ENCODE data around the gene EXOC3L4. TPM values are rescaled to one million over a fixed set of nuclear protein-coding genes. Genes with fewer than 3 reads are reported as not detected.

EXOC3L4 gene
- polyA plus RNA-seq, 1 donor from 2014 or later = not detected

DNA sequence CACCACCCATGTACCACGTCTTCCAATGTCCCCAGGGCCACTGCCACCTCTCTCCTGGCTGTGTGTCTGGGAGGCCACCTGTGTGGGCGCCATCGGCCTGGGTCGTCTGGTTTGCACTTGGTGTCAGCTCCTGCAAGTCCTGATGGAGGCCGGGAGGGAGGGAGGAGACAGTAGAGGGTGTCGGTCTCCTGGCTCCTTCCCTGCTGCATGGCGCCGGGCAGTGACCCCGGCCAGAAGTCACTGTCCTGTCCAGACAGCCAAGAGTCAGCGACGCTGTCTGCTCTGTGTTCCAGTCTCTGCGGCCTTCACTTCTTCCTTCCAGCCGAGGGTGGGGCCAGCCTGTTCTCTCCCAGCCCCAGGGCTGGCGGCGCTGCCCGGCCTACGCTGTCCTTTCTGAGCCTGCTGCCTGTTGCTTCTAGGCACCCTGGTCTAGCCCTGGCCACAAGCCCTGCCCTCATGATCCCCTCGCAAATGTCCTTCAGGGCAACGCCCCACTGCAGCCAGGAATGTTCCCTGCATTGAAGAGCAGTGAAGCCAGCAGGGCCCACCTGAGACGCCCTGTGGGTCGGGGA, 23.5 kb upstream of the EXOC3L4 start:
- no peak overlapping the region for H2AFZ ChIP-seq (ENCODE audit: low read depth, low read length)
- no peaks in the 10 kb centered on the region for H3K9me2 ChIP-seq (ENCODE audit: insufficient read depth, low read length)
- H3K4me3 ChIP-seq (ENCODE audit: low read length) = no peak overlapping the region
- no peaks in the 10 kb centered on the region for H4K20me1 ChIP-seq (ENCODE audit: insufficient read depth)
- no peak overlapping the region for H3K9ac ChIP-seq (ENCODE audit: low read length)
- no peaks in the 10 kb centered on the region for H3F3A ChIP-seq (ENCODE audit: insufficient read depth, low read length, poor library complexity, severe bottlenecking)
- H3K79me2 ChIP-seq (replicated peaks; ENCODE audit: insufficient read depth, low read length) = no peaks in the 10 kb centered on the region
- TF ChIP-seq MXI1 (conservative IDR thresholded peaks at IDR 0.05; ENCODE audit: poor library complexity, severe bottlenecking) (no peak), TAF1 (IDR thresholded peaks at IDR 0.05; ENCODE audit: low read depth) (no peak), EP300 (conservative IDR thresholded peaks at IDR 0.05; ENCODE audit: poor library complexity, severe bottlenecking) (no peak), POLR2AphosphoS5 (IDR thresholded peaks at IDR 0.05) (no peak)
- no peak overlapping the region for H3K27ac ChIP-seq (ENCODE audit: low read length)
- no peaks in the 10 kb centered on the region for H3K9me3 ChIP-seq (ENCODE audit: low read length)
- no peak overlapping the region for H3K4me2 ChIP-seq (ENCODE audit: low read length)
- H3K36me3 ChIP-seq (ENCODE audit: insufficient read depth, low read length) = no peaks in the 10 kb centered on the region
- no peaks in the 10 kb centered on the region for H3K27me3 ChIP-seq (ENCODE audit: insufficient read depth, low read depth, low read length)

DNA sequence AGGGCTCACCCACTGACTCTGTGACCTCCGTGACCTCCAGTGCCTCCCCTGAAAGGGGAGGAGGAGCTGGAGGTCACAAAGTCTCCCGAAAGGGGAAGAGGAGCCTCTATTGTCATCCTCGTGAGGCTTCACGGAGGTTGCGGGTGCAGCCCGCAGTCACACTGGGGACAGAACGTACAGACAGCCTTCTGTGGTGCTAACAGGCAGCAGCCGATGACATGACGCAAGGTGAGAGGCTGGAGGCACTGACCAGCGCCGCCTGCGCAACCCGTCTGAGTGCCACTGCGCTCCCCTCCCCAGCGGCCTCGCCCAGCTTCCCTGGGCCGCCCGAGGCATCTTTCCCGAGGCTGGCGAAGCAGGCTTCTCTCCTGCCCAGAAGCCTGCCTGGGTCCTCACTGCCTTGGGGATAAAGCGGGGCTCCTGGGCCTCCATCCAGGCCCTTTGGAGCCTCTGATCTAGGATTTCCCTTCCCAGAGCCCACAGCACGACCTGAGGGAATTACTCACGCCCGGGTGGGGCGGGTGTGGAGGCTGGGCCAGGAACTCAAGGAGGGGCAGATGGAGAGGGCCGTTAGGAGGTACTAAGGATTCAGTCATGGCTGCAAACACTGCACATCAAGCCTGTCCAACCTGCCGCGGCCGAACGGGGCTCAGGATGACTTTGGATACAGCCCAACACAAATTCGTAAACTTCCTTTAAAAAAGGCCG, 22.8 kb upstream of the EXOC3L4 start:
- Histone ChIP-seq H3K4me2 (ENCODE audit: low read length) (no peak overlapping the region), H3K27ac (ENCODE audit: low read length) (no peak overlapping the region), H3K36me3 (ENCODE audit: insufficient read depth, low read length) (no peaks in the 10 kb centered on the region), H3K79me2 (replicated peaks; ENCODE audit: insufficient read depth, low read length) (no peaks in the 10 kb centered on the region), H3K9me3 (ENCODE audit: low read length) (no peaks in the 10 kb centered on the region), H4K20me1 (ENCODE audit: insufficient read depth) (no peaks in the 10 kb centered on the region), H3K4me3 (ENCODE audit: low read length) (no peak overlapping the region), H3K9me2 (ENCODE audit: insufficient read depth, low read length) (no peaks in the 10 kb centered on the region), H2AFZ (ENCODE audit: low read depth, low read length) (no peak overlapping the region), H3F3A (ENCODE audit: insufficient read depth, low read length, poor library complexity, severe bottlenecking) (no peaks in the 10 kb centered on the region), H3K27me3 (ENCODE audit: insufficient read depth, low read depth, low read length) (no peaks in the 10 kb centered on the region), H3K9ac (ENCODE audit: low read length) (no peak overlapping the region)
- no peak for TF ChIP-seq RAD21 (conservative IDR thresholded peaks at IDR 0.05)
- TF ChIP-seq TAF1 (IDR thresholded peaks at IDR 0.05; ENCODE audit: low read depth) = no peak
- TF ChIP-seq, protein P1, sequence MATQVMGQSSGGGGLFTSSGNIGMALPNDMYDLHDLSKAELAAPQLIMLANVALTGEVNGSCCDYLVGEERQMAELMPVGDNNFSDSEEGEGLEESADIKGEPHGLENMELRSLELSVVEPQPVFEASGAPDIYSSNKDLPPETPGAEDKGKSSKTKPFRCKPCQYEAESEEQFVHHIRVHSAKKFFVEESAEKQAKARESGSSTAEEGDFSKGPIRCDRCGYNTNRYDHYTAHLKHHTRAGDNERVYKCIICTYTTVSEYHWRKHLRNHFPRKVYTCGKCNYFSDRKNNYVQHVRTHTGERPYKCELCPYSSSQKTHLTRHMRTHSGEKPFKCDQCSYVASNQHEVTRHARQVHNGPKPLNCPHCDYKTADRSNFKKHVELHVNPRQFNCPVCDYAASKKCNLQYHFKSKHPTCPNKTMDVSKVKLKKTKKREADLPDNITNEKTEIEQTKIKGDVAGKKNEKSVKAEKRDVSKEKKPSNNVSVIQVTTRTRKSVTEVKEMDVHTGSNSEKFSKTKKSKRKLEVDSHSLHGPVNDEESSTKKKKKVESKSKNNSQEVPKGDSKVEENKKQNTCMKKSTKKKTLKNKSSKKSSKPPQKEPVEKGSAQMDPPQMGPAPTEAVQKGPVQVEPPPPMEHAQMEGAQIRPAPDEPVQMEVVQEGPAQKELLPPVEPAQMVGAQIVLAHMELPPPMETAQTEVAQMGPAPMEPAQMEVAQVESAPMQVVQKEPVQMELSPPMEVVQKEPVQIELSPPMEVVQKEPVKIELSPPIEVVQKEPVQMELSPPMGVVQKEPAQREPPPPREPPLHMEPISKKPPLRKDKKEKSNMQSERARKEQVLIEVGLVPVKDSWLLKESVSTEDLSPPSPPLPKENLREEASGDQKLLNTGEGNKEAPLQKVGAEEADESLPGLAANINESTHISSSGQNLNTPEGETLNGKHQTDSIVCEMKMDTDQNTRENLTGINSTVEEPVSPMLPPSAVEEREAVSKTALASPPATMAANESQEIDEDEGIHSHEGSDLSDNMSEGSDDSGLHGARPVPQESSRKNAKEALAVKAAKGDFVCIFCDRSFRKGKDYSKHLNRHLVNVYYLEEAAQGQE (IDR thresholded peaks at IDR 0.05; ENCODE audit: borderline replicate concordance) = no peak
- no peak for TF ChIP-seq SMC3 (conservative IDR thresholded peaks at IDR 0.05; ENCODE audit: poor library complexity)
- TF ChIP-seq, protein P2, sequence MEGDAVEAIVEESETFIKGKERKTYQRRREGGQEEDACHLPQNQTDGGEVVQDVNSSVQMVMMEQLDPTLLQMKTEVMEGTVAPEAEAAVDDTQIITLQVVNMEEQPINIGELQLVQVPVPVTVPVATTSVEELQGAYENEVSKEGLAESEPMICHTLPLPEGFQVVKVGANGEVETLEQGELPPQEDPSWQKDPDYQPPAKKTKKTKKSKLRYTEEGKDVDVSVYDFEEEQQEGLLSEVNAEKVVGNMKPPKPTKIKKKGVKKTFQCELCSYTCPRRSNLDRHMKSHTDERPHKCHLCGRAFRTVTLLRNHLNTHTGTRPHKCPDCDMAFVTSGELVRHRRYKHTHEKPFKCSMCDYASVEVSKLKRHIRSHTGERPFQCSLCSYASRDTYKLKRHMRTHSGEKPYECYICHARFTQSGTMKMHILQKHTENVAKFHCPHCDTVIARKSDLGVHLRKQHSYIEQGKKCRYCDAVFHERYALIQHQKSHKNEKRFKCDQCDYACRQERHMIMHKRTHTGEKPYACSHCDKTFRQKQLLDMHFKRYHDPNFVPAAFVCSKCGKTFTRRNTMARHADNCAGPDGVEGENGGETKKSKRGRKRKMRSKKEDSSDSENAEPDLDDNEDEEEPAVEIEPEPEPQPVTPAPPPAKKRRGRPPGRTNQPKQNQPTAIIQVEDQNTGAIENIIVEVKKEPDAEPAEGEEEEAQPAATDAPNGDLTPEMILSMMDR (IDR thresholded peaks at IDR 0.05; ENCODE audit: poor library complexity, severe bottlenecking) = no peak
- no peak for TF ChIP-seq MXI1 (conservative IDR thresholded peaks at IDR 0.05; ENCODE audit: poor library complexity, severe bottlenecking)

Data from neural cell (in vitro differentiated cells).